Progenitor cell of endocrine pancreas (in vitro differentiated cells): ENCODE data around the gene SERPING1. TPM values are rescaled to one million over a fixed set of nuclear protein-coding genes. Genes with fewer than 3 reads are reported as not detected.

Experiments used
- DNase-seq: peaks from one replicate; pipeline ENCODE4 v3.0.0; 2021; ENCODE audit warnings: low spot score; ENCODE audit not compliant: unreplicated experiment
- H3K27ac Mint-ChIP-seq: 2 replicates; pipeline ENCODE4 v1.8.0; 2021; ENCODE audit warnings: mild to moderate bottlenecking, moderate library complexity, mixed read lengths
- H3K27me3 Mint-ChIP-seq: 2 replicates; pipeline ENCODE4 v1.8.0; 2021; ENCODE audit warnings: mixed read lengths
- H3K36me3 Mint-ChIP-seq: 2 replicates; pipeline ENCODE4 v1.8.0; 2022; ENCODE audit warnings: mixed read lengths; ENCODE audit not compliant: insufficient read depth
- H3K4me1 Mint-ChIP-seq: 2 replicates; pipeline ENCODE4 v1.8.0; 2021; ENCODE audit warnings: low read depth, mixed read lengths
- H3K4me3 Mint-ChIP-seq: 2 replicates; pipeline ENCODE4 v1.8.0; 2021; ENCODE audit warnings: low read depth, mild to moderate bottlenecking, moderate library complexity, mixed read lengths
- H3K9me3 Mint-ChIP-seq: 2 replicates; pipeline ENCODE4 v1.8.0; 2021; ENCODE audit warnings: low read depth, mixed read lengths
- CTCF ChIP-seq: fragments of 200-600 bp; sonication (generic); IDR thresholded peaks from one replicate; pipeline ENCODE4 v1.5.0; 2021; ENCODE audit warnings: antibody characterized with exemption, mild to moderate bottlenecking; ENCODE audit not compliant: unreplicated experiment
- total RNA-seq: library from RNA; stranded (reverse); gene quantifications from 2 replicates; pipeline ENCODE4 v1.2.1, GENCODE V29; 2021

Gene SERPING1
- total RNA-seq, 1 donor from 2014 or later, result 190 TPM

GRCh38 chr11:57597916-57598830 lies 688 bp downstream of the SERPING1 start:
- Mint-ChIP-seq H3K27ac (peak overlapping the region; percentile 97), H3K4me1 (peaks cover 32% of the 10 kb centered on the region)

DNA sequence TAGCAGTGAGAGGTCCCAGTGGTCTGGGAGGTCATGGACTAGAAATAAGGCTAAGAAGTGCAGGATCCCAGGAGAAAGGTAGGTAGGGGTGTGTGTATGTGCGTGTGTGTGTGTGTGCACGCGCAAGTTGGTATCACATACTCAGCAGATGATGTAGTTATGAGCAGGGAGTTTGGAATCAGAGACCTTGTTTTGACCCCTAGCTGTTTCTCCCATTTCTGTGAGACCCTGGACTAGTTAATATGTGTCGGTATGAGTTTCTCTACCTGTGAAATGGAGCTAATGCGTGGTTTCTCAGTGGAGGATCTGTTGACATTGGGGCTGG lies 1.3 kb downstream of the SERPING1 start:
- no peak for TF ChIP-seq CTCF
- peak overlapping the region; percentile 97 for H3K27ac Mint-ChIP-seq
- H3K4me3 Mint-ChIP-seq, result peak overlapping the region; percentile 73
- H3K4me1 Mint-ChIP-seq, result peaks cover 32% of the 10 kb centered on the region
- no peaks in the 10 kb centered on the region for H3K27me3 Mint-ChIP-seq
- peaks cover 14% of the 10 kb centered on the region for H3K36me3 Mint-ChIP-seq
- H3K9me3 Mint-ChIP-seq, result no peaks in the 10 kb centered on the region
- DNase-seq, result no peak

More at GRCh38 chr11:57597916-57598830, 688 bp downstream of the SERPING1 start:
- TF ChIP-seq CTCF, result no peak
- H3K9me3 Mint-ChIP-seq, result no peaks in the 10 kb centered on the region
- peak overlapping the region; percentile 73 for H3K4me3 Mint-ChIP-seq
- no peaks in the 10 kb centered on the region for H3K27me3 Mint-ChIP-seq
- H3K36me3 Mint-ChIP-seq, result peaks cover 13% of the 10 kb centered on the region
- DNase-seq, result peak; percentile 75

DNA sequence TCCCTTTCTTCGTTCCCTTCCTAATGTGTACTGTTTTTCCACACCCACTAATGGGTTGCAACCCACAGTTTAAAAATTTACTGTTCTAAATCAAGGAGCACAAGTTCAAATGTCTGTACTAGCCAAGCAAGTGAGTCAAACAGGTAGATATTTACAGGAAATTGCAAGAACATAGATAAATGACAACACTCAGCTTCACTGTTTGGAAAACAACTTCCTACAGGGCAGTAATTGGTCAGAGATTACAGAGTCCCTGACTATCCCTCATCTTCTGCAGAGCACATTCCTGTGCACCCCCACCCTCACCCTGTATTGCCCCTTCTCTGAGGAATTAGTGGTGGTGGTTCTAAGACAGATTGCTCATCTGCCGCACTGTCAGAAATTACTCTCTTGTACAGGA lies 1.9 kb downstream of the SERPING1 start:
- H3K9me3 Mint-ChIP-seq, result no peaks in the 10 kb centered on the region
- peaks cover 26% of the 10 kb centered on the region for H3K4me1 Mint-ChIP-seq
- TF ChIP-seq CTCF, result no peak
- DNase-seq, result no peak
- peak overlapping the region; percentile 73 for H3K4me3 Mint-ChIP-seq
- H3K27ac Mint-ChIP-seq, result peak overlapping the region; percentile 82
- H3K36me3 Mint-ChIP-seq, result peaks cover 14% of the 10 kb centered on the region
- no peaks in the 10 kb centered on the region for H3K27me3 Mint-ChIP-seq

DNA sequence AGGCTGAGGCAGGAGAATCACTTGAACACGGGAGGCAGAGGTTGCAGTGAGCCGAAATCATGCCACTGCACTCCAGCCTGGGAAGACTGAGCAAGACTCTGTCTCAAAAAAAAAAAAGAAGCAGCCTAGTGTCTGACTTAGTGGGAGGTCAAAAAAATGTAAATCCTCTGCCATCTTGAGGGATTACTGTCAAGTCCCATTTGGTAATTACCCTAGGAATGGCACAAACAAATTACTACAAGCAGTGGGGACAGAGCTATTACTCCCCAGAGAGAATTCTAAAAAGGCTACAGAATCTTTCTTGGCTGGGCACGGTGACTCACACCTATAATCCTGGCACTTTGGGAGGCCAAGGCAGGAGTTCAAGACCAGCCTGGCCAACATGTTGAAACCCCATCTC lies 3.8 kb downstream of the SERPING1 start:
- H3K27ac Mint-ChIP-seq, result no peak overlapping the region
- H3K36me3 Mint-ChIP-seq, result peaks cover 17% of the 10 kb centered on the region
- no peaks in the 10 kb centered on the region for H3K27me3 Mint-ChIP-seq
- peaks cover 16% of the 10 kb centered on the region for H3K4me1 Mint-ChIP-seq
- H3K9me3 Mint-ChIP-seq, result no peaks in the 10 kb centered on the region
- DNase-seq, result no peak
- TF ChIP-seq CTCF, result no peak
- no peak overlapping the region for H3K4me3 Mint-ChIP-seq

DNA sequence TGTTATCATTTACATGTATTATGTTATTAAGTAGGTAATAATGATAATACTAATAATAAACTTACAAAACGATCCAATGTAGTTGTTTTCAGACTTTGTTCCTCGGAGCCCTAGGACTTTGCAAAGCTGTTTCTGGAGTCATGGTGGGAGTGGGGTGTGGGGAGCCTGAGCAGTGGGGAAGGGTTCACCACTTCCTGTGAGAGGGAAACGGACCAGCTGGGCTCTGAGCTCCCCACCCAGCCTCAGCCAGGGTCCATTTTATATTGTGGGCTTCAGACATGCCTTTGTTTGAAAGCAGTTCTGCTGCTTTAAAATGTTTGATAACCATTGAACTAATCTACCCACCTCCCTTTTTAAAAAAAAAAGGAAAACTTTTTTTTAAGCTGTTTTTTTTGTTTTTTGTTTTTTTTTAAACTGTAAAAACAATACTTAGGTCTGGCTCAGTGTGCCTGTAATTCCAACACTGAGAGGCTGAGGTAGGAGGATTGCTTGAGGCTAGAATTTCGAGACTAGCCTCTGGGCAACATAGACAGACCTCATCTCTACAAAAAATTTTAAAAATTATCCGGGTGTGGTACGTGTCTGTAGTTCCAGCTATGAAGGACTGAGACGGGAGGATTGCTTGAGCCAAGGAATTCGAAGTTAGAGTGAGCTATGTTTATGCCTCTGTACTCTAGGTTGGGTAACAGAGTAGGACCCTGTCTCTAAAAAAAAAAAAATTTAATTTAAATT lies 7.0 kb downstream of the SERPING1 start:
- no peaks in the 10 kb centered on the region for H3K27me3 Mint-ChIP-seq
- no peak for TF ChIP-seq CTCF
- no peak overlapping the region for H3K27ac Mint-ChIP-seq
- H3K4me1 Mint-ChIP-seq, result peaks cover under 1% of the 10 kb centered on the region
- H3K9me3 Mint-ChIP-seq, result no peaks in the 10 kb centered on the region
- H3K4me3 Mint-ChIP-seq, result no peak overlapping the region
- DNase-seq, result no peak
- peaks cover 24% of the 10 kb centered on the region for H3K36me3 Mint-ChIP-seq
